Choroid plexus epithelial cell (primary cell): ENCODE measurements around the gene PAX6.

Source experiments
- DNase-seq: peaks from one replicate; pipeline ENCODE4 v3.0.0-alpha.2; 2010; ENCODE audit warnings: low read depth
- H3K4me3 ChIP-seq: 2 replicates; pipeline ENCODE4 v1.5.1; 2011; ENCODE audit warnings: low read depth, mild to moderate bottlenecking, control low read depth, low read length, moderate library complexity
- CTCF ChIP-seq: conservative IDR thresholded peaks from 2 replicates; pipeline ENCODE4 v1.5.1; 2011; ENCODE audit warnings: low read depth, mild to moderate bottlenecking, control low read depth, inconsistent platforms, low read length, moderate library complexity

The PAX6 gene

DNA sequence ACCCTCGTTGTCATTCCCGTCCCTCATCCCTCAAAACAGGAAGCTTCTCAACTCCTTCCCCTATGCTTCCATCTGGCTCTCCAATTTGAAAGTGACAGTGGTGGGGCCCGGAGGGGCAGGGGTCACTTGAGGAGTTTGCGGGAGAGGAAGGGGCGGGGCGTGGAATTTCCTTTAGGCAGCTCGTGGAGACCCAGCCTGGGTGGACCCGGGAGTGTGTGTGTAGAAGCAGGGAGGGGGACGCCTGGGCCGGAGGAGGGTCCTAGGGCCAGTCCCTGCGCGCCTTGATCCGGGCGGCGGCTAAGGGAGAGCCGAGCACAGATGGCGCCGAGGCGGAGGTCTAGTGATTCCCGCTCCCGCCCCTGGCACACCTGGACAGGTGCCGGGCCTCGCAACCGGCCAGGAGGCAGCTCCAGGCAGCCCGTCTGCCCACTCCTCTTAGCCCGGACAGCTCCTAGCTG is 7.8 kb upstream of the PAX6 start:
- TF ChIP-seq CTCF, result no peak
- no peak overlapping the region for H3K4me3 ChIP-seq
- no peak for DNase-seq

DNA sequence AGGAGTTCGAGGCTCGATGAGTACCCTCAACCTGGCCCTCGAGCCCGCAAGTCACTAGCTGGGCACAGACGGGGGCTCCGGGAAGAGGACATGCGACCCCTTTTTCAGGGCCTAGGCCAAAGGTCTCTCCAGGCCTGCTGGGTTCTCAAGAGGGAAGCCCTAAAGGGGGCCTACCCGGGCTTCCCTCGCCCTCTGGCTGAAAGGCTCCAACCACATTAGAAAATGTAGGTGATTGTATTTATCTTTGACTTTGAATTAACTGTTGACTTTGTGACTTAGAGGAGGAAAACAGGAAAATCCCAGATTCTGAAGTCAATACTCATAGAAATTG is 7.3 kb upstream of the PAX6 start:
- no peak for DNase-seq
- H3K4me3 ChIP-seq, result no peak overlapping the region
- TF ChIP-seq CTCF, result no peak

DNA sequence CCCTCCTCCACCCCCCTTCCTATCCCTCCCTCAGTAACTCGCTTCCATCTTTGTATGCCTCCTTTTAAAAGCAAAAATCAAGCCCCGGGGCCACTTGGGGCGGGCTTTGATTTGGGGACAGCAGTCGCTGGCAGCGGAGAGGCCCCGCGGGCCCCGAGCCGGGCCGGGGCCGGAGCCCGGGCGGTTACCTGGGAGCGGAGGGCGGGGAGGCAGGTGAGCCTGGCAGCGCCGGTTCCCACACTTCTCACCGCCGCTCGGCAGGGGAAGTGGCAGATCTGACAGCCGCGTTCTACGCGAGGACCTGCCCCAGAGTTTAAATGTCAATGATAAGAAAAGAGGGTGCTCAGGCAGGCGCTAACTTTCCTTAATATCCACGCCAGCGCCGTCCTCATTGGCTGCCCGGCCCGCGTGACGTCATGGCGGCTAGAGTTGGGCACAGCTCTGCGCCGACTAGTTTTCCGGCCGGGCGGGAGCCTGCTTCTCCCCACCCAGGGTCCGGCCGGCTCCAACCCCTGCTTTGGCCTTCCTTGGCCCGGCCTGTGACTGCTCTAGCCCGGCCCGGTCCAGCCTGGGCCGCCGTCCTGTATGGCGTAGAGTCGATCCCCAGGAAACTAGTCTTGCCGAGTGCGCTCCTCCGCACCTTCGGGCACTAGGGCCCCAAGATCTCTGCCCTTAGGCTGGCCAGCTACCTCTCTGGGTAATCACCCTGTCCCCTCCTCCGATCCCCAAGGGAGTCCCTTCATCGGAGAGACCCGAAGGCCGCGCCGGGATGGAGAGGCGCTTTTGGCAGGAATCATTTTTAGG is 6.7 kb upstream of the PAX6 start:
- no peak for TF ChIP-seq CTCF
- DNase-seq, result no peak
- no peak overlapping the region for H3K4me3 ChIP-seq

DNA sequence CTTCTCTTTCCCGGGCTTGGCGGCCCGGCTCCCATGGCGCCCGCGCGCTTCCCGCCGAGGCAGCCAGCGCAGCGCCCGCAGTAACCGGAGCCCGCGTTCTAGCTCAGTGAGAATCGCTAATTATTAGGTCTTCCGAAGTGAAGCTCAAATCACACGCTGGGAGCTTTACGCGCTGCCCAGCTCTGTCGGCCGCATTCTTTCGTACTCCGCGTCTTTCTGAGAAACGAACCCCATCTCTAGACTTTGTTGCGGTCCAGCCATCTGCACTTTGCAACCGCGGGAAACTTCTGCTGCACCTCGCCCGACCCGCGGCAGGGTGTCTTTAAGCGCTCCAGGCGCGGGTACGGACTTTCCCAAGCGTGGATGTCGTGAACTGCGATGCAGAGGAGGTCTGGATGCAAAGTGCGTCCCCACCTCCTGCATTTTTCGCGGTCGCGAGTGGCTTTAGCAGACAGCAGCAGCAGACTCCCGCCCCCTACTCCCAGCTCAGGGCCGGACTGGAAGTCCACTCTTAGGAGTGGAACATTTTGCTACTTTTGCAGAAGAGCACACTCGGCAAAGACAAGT is 6.0 kb upstream of the PAX6 start:
- DNase-seq, result no peak
- TF ChIP-seq CTCF, result no peak
- H3K4me3 ChIP-seq, result no peak overlapping the region

GRCh38 chr11:31816468-31817053 is 5.4 kb upstream of the PAX6 start:
- no peak for DNase-seq
- no peak overlapping the region for H3K4me3 ChIP-seq
- no peak for TF ChIP-seq CTCF

- TF ChIP-seq CTCF, result no peak
- H3K4me3 ChIP-seq, result no peak overlapping the region
- DNase-seq, result no peak
Measured at GRCh38 chr11:31815711-31816467, 4.8 kb upstream of the PAX6 start.
